ENCODE measurements around the gene GVQW3.

The GVQW3 gene

GRCh38 chr11:76453248-76453647 is 72.1 kb downstream of the GVQW3 start:
- no peak for DNase-seq

- DNase-seq: no peak
Observed at GRCh38 chr11:76455331-76455730, 74.2 kb downstream of the GVQW3 start.

- no peak for DNase-seq
Observed at GRCh38 chr11:76455931-76456330, 74.8 kb downstream of the GVQW3 start.

GRCh38 chr11:76456571-76456970 is 75.4 kb downstream of the GVQW3 start:
- no peak for DNase-seq

All from inflammatory macrophage treated with lipopolysaccharide for 4 hours (primary cell).